ENCODE data around the gene CLCA1. TPM values are rescaled to one million over a fixed set of nuclear protein-coding genes. Genes with fewer than 3 reads are reported as not detected.

The CLCA1 gene
- total RNA-seq, 1 donor from 2014 or later: not detected

DNA sequence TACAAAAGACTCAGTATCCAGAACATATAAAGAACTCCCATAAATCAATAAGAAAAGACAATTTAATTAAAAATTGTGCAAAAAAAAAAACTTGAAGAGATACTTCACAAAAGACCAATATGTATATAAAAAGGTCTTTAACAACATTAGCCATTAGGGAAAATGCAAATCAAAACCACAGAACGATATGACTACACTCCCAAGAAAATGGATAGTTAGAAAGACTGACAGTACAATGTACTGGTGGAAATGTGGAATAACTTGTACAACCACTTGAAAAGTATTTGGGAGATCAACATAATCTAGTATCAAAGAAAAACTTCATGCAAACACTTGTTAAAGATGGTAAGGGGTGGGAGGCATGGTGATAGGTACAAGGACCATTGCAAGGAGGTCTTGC, 3.9 kb upstream of the CLCA1 start:
- no peaks in the 10 kb centered on the region for H4K20me1 ChIP-seq (ENCODE audit: low read depth)
- H2AFZ ChIP-seq (replicated peaks): no peak overlapping the region
- H3K9ac ChIP-seq: no peak overlapping the region
- TF ChIP-seq, protein P1, sequence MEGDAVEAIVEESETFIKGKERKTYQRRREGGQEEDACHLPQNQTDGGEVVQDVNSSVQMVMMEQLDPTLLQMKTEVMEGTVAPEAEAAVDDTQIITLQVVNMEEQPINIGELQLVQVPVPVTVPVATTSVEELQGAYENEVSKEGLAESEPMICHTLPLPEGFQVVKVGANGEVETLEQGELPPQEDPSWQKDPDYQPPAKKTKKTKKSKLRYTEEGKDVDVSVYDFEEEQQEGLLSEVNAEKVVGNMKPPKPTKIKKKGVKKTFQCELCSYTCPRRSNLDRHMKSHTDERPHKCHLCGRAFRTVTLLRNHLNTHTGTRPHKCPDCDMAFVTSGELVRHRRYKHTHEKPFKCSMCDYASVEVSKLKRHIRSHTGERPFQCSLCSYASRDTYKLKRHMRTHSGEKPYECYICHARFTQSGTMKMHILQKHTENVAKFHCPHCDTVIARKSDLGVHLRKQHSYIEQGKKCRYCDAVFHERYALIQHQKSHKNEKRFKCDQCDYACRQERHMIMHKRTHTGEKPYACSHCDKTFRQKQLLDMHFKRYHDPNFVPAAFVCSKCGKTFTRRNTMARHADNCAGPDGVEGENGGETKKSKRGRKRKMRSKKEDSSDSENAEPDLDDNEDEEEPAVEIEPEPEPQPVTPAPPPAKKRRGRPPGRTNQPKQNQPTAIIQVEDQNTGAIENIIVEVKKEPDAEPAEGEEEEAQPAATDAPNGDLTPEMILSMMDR (IDR thresholded peaks at IDR 0.05): no peak
- TF ChIP-seq EZH2 (IDR thresholded peaks at IDR 0.05): no peak
- TF ChIP-seq EZH2phosphoT487 (IDR thresholded peaks at IDR 0.05): no peak
- no peaks in the 10 kb centered on the region for H3K4me1 Mint-ChIP-seq
- no peak overlapping the region for H3K27ac Mint-ChIP-seq
- no peaks in the 10 kb centered on the region for H3K36me3 Mint-ChIP-seq
- H3K9me3 Mint-ChIP-seq: no peaks in the 10 kb centered on the region
- no peak overlapping the region for H3K27ac ChIP-seq
- H3K27me3 ChIP-seq: no peaks in the 10 kb centered on the region
- H3K79me2 ChIP-seq (ENCODE audit: low read depth): no peaks in the 10 kb centered on the region
- no peak for DNase-seq (ENCODE audit: low spot score)
- no peaks in the 10 kb centered on the region for H3K9me3 ChIP-seq (ENCODE audit: low read depth)
- H3K36me3 ChIP-seq: no peaks in the 10 kb centered on the region
- H3K27me3 Mint-ChIP-seq (ENCODE audit: insufficient read depth, low read depth): no peaks in the 10 kb centered on the region
- no peaks in the 10 kb centered on the region for H3F3A ChIP-seq (ENCODE audit: low read depth)
- H3K4me2 ChIP-seq: no peak overlapping the region
- H3K4me3 ChIP-seq: no peak overlapping the region
- H3K4me3 Mint-ChIP-seq: no peak overlapping the region
- no peaks in the 10 kb centered on the region for H3K4me1 ChIP-seq

DNA sequence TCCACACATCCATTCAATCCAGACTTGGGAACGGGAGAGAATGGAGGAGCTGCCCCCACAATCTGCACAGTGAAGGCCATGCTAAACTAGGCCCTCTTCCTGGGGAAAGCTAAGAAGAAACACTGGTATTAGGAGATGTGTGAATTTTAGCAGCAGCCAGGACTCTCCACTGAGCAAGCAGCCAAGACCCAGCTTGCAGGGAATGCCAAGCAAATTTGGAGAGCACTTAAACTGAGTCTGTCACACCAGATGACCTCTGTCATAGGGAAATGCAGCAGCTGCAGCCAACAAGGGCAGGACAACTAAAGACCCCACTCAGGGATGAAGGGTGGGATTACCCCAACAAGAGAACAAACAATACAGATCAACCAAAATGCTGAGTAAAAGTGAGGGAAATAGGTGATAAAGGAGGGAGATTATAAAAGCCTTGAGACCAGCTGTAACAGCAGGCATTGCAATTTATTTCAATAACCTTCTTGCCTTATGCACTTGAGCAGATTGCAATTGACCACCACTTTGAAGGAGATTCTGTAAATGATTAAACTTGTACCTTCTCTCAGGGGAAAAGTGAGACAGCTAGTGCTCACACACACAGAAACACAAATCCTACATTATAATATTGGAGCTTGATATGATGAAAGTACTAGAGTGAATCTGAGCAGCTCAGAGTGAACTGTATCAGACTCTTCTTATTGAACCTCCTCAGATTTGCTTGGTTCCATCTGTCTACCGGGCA, 2.5 kb upstream of the CLCA1 start:
- no peak overlapping the region for H3K4me3 Mint-ChIP-seq
- no peaks in the 10 kb centered on the region for H3K36me3 Mint-ChIP-seq
- Histone ChIP-seq H3K9me3 (ENCODE audit: low read depth) (no peaks in the 10 kb centered on the region), H3K27me3 (no peaks in the 10 kb centered on the region), H3K4me3 (no peak overlapping the region), H3F3A (ENCODE audit: low read depth) (no peaks in the 10 kb centered on the region), H3K9ac (no peak overlapping the region), H3K36me3 (no peaks in the 10 kb centered on the region), H3K4me2 (no peak overlapping the region), H3K79me2 (ENCODE audit: low read depth) (no peaks in the 10 kb centered on the region), H4K20me1 (ENCODE audit: low read depth) (no peaks in the 10 kb centered on the region), H2AFZ (replicated peaks) (no peak overlapping the region), H3K4me1 (no peaks in the 10 kb centered on the region), H3K27ac (no peak overlapping the region)
- H3K27ac Mint-ChIP-seq: no peak overlapping the region
- no peaks in the 10 kb centered on the region for H3K4me1 Mint-ChIP-seq
- TF ChIP-seq EZH2 (IDR thresholded peaks at IDR 0.05): no peak
- TF ChIP-seq, protein P1 (IDR thresholded peaks at IDR 0.05): no peak
- no peak for TF ChIP-seq EZH2phosphoT487 (IDR thresholded peaks at IDR 0.05)
- H3K27me3 Mint-ChIP-seq (ENCODE audit: insufficient read depth, low read depth): no peaks in the 10 kb centered on the region
- H3K9me3 Mint-ChIP-seq: no peaks in the 10 kb centered on the region
- no peak for DNase-seq (ENCODE audit: low spot score)

DNA sequence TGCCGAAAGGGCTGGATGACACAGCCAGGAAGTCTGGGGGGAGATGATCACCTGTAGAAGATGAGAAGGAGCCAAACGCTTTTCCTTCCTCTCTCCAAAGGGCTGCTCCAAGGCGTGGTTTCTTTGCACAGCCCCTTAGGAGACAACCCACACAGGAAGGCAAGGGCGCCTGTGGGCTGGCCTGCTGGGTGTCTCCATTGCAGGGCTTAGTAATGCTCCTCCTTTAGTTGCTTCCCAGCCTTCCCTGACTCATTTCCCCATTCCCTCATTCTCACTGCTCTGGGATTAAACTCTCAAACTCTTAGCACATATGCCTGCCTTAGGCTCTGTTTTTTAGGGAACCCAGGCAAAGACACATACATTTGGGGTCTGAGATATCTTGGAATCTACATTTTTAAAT, 1.7 kb upstream of the CLCA1 start:
- Histone ChIP-seq H2AFZ (replicated peaks) (no peak overlapping the region), H3K36me3 (no peaks in the 10 kb centered on the region), H3F3A (ENCODE audit: low read depth) (no peaks in the 10 kb centered on the region), H3K4me1 (no peaks in the 10 kb centered on the region), H3K27me3 (no peaks in the 10 kb centered on the region), H3K79me2 (ENCODE audit: low read depth) (no peaks in the 10 kb centered on the region), H3K27ac (no peak overlapping the region), H3K9me3 (ENCODE audit: low read depth) (no peaks in the 10 kb centered on the region), H4K20me1 (ENCODE audit: low read depth) (no peaks in the 10 kb centered on the region), H3K9ac (no peak overlapping the region), H3K4me3 (no peak overlapping the region), H3K4me2 (no peak overlapping the region)
- no peak overlapping the region for H3K4me3 Mint-ChIP-seq
- H3K27me3 Mint-ChIP-seq (ENCODE audit: insufficient read depth, low read depth): no peaks in the 10 kb centered on the region
- no peaks in the 10 kb centered on the region for H3K4me1 Mint-ChIP-seq
- no peak for DNase-seq (ENCODE audit: low spot score)
- no peak overlapping the region for H3K27ac Mint-ChIP-seq
- TF ChIP-seq, protein P1 (IDR thresholded peaks at IDR 0.05): no peak
- no peak for TF ChIP-seq EZH2 (IDR thresholded peaks at IDR 0.05)
- TF ChIP-seq EZH2phosphoT487 (IDR thresholded peaks at IDR 0.05): no peak
- H3K9me3 Mint-ChIP-seq: no peaks in the 10 kb centered on the region
- H3K36me3 Mint-ChIP-seq: no peaks in the 10 kb centered on the region
